H1 (cell line): Measurements from ENCODE around the gene IL1R1. TPM values are rescaled to one million over a fixed set of nuclear protein-coding genes. Genes with fewer than 3 reads are reported as not detected.

Source experiments
- CTCF ChIA-PET: fragments of 300-600 bp; sonication (Branson Sonifier 250); formaldehyde crosslinking; loops from one replicate; lab custom pipeline; 2021; ENCODE audit not compliant: partially characterized antibody; lab: Charles Lee
- POLR2A ChIA-PET: fragments of 300-600 bp; sonication (Branson Sonifier 250); formaldehyde crosslinking; loops from one replicate; lab custom pipeline; 2021; ENCODE audit warnings: inconsistent platforms; ENCODE audit not compliant: partially characterized antibody; lab: Charles Lee
- DNase-seq, 2 experiments: peaks; one replicate each; pipeline versions ENCODE4 v3.0.0 to v3.0.0-alpha.2; 2010 to 2022; ENCODE audit warnings: low spot score in 2 of 2, low read depth in 1 of 2, mixed read lengths in 1 of 2
- FAIRE-seq: peaks from 2 replicates; lab custom pipeline; 2011; peaks lifted over from hg19 to GRCh38; lab: Jason Lieb, UNC
- H2AFZ ChIP-seq: 2 replicates; pipeline ENCODE4 v1.8.1; 2012; ENCODE audit warnings: low read length, inconsistent platforms
- H2AK5ac ChIP-seq: 2 replicates; pipeline ENCODE4 v1.6.1; 2013; ENCODE audit warnings: low read depth, low read length
- H2BK120ac ChIP-seq: replicated peaks from 2 replicates; pipeline ENCODE3; 2013; ENCODE audit warnings: low read depth, low read length, inconsistent platforms
- H2BK12ac ChIP-seq: 2 replicates; pipeline ENCODE4 v1.6.1; 2013; ENCODE audit warnings: low read depth, low read length
- H2BK15ac ChIP-seq: 2 replicates; pipeline ENCODE4 v1.6.1; 2013; ENCODE audit warnings: low read length
- H2BK20ac ChIP-seq: 2 replicates; pipeline ENCODE4 v1.6.1; 2013; ENCODE audit warnings: low read length
- H2BK5ac ChIP-seq: 2 replicates; pipeline ENCODE4 v1.6.1; 2013; ENCODE audit warnings: low read depth, low read length
- H3K14ac ChIP-seq: 2 replicates; pipeline ENCODE4 v1.6.1; 2013; ENCODE audit warnings: inconsistent platforms; ENCODE audit not compliant: insufficient read length
- H3K18ac ChIP-seq: 2 replicates; pipeline ENCODE4 v1.6.1; 2013; ENCODE audit warnings: low read length; ENCODE audit errors: extremely low read depth
- H3K23ac ChIP-seq: 2 replicates; pipeline ENCODE4 v1.6.1; 2013; ENCODE audit warnings: inconsistent platforms; ENCODE audit not compliant: insufficient read length
- H3K23me2 ChIP-seq: 2 replicates; pipeline ENCODE4 v1.6.1; 2013; ENCODE audit warnings: low read depth, low read length
- H3K27ac ChIP-seq: 2 replicates; pipeline ENCODE4 v1.6.1; 2011; ENCODE audit warnings: low read depth, low read length, inconsistent platforms
- H3K27me3 ChIP-seq, 4 experiments: replicated peaks in 1 of 4; 1 replicate in 1 of 4; 2 replicates in 3 of 4; pipeline versions ENCODE4 v1.6.1 to v1.8.1; 2011 to 2013; ENCODE audit warnings: low read length in 3 of 4, mild to moderate bottlenecking in 3 of 4, inconsistent platforms in 2 of 4, mixed read lengths in 2 of 4, moderate library complexity in 1 of 4; ENCODE audit not compliant: control insufficient read depth in 3 of 4, insufficient read depth in 3 of 4; ENCODE audit errors: extremely low read depth in 1 of 4
- H3K36me3 ChIP-seq, 4 experiments: 2 replicates each; pipeline versions ENCODE4 v1.6.1 to v1.8.1; 2011 to 2013; ENCODE audit warnings: mild to moderate bottlenecking in 4 of 4, low read length in 3 of 4, moderate library complexity in 2 of 4, control low read depth in 1 of 4, inconsistent platforms in 1 of 4; ENCODE audit not compliant: insufficient read depth in 4 of 4, control insufficient read depth in 2 of 4
- H3K4ac ChIP-seq: replicated peaks from 2 replicates; pipeline ENCODE3; 2013; ENCODE audit warnings: low read length, low read depth, mixed read lengths, inconsistent platforms; ENCODE audit not compliant: insufficient read length
- H3K4me1 ChIP-seq, 4 experiments: replicated peaks in 1 of 4; 1 replicate in 1 of 4; 2 replicates in 3 of 4; pipeline versions ENCODE4 v1.6.1 to v1.8.1; 2011 to 2013; ENCODE audit warnings: low read length in 3 of 4, inconsistent platforms in 2 of 4, mixed read lengths in 1 of 4; ENCODE audit not compliant: insufficient read depth in 4 of 4, control insufficient read depth in 3 of 4
- H3K4me2 ChIP-seq, 2 experiments: 2 replicates each; pipeline versions ENCODE4 v1.6.1 to v1.8.1; 2011 to 2013; ENCODE audit warnings: low read depth in 2 of 2, low read length in 2 of 2, control low read depth in 1 of 2, inconsistent platforms in 1 of 2, mild to moderate bottlenecking in 1 of 2; ENCODE audit not compliant: insufficient read depth in 1 of 2
- H3K4me3 ChIP-seq, 4 experiments: fragments of 200-600, 300-600 bp in 1 of 4; sonication (generic), shearing (Covaris generic), sonication (Bioruptor Twin) in 1 of 4; 2 replicates each; pipeline versions ENCODE4 v1.5.1 to v1.8.1; 2011 to 2016; ENCODE audit warnings: low read length in 4 of 4, low read depth in 3 of 4, control low read depth in 2 of 4, inconsistent platforms in 2 of 4, mild to moderate bottlenecking in 2 of 4, mixed read lengths in 1 of 4, moderate library complexity in 1 of 4; ENCODE audit not compliant: insufficient read depth in 2 of 4; ENCODE audit errors: extremely low read depth in 1 of 4
- H3K56ac ChIP-seq: replicated peaks from 2 replicates; pipeline ENCODE3; 2013; ENCODE audit warnings: low read depth, mild to moderate bottlenecking, mixed read lengths, low read length, inconsistent platforms; ENCODE audit not compliant: insufficient read length
- H3K79me1 ChIP-seq: 2 replicates; pipeline ENCODE4 v1.6.1; 2013; ENCODE audit warnings: low read depth, low read length, control low read depth
- H3K79me2 ChIP-seq, 2 experiments: 2 replicates each; pipeline versions ENCODE4 v1.6.1 to v1.8.1; 2012 to 2013; ENCODE audit warnings: low read length in 2 of 2, mild to moderate bottlenecking in 2 of 2, inconsistent platforms in 1 of 2; ENCODE audit not compliant: insufficient read depth in 2 of 2, control insufficient read depth in 1 of 2
- H3K9ac ChIP-seq, 4 experiments: replicated peaks in 1 of 4; 1 replicate in 1 of 4; 2 replicates in 3 of 4; pipeline versions ENCODE4 v1.6.1 to v1.8.1; 2011 to 2013; ENCODE audit warnings: low read depth in 3 of 4, low read length in 3 of 4, control low read depth in 2 of 4, mild to moderate bottlenecking in 2 of 4, moderate library complexity in 2 of 4, inconsistent platforms in 1 of 4; ENCODE audit errors: extremely low read depth in 1 of 4
- H3K9me3 ChIP-seq, 2 experiments: 2 replicates each; pipeline versions ENCODE4 v1.6.1 to v1.8.1; 2012 to 2013; ENCODE audit warnings: mild to moderate bottlenecking in 2 of 2, moderate library complexity in 2 of 2, control low read depth in 1 of 2, inconsistent platforms in 1 of 2, low read depth in 1 of 2, low read length in 1 of 2, mixed read lengths in 1 of 2; ENCODE audit not compliant: insufficient read depth in 2 of 2
- H4K20me1 ChIP-seq, 2 experiments: replicated peaks in 1 of 2; 2 replicates each; pipeline versions ENCODE3 to v1.8.1; 2011 to 2013; ENCODE audit warnings: inconsistent platforms in 2 of 2, low read length in 2 of 2, mild to moderate bottlenecking in 1 of 2; ENCODE audit not compliant: insufficient read depth in 2 of 2, control insufficient read depth in 1 of 2
- H4K5ac ChIP-seq: 2 replicates; pipeline ENCODE4 v1.6.1; 2013; ENCODE audit warnings: low read length, low read depth, mixed read lengths, inconsistent platforms; ENCODE audit not compliant: insufficient read length
- H4K8ac ChIP-seq: 2 replicates; pipeline ENCODE4 v1.8.0; 2013; ENCODE audit warnings: mild to moderate bottlenecking, moderate library complexity, low read length, inconsistent platforms; ENCODE audit not compliant: insufficient read depth; ENCODE audit errors: extremely low read depth
- H4K91ac ChIP-seq: replicated peaks from 2 replicates; pipeline ENCODE3; 2013; ENCODE audit warnings: low read length, mixed read lengths, inconsistent platforms; ENCODE audit not compliant: insufficient read length
- POU5F1 ChIP-seq: IDR thresholded peaks from 2 replicates; pipeline ENCODE4 v1.6.1; 2011; ENCODE audit warnings: low read depth, mild to moderate bottlenecking, low read length, moderate library complexity
- TCF12 ChIP-seq: IDR thresholded peaks from 2 replicates; pipeline ENCODE4 v1.6.1; 2011; ENCODE audit warnings: low read depth, mild to moderate bottlenecking, low read length
- WGBS, 2 experiments: shearing (Covaris generic) in 1 of 2; methylation state at CpG; one replicate each; pipeline versions ENCODE4 v1.1.6 to v1.1.7; 2013 to 2015; ENCODE audit warnings: low lambda C conversion rate in 2 of 2, mixed read lengths in 2 of 2, inconsistent platforms in 1 of 2, low coverage in 1 of 2, missing lambda C conversion rate in 1 of 2; ENCODE audit not compliant: insufficient replicate concordance in 2 of 2, insufficient coverage in 1 of 2, insufficient read length in 1 of 2; ENCODE audit errors: extremely low coverage in 1 of 2, missing lambda C conversion rate in 1 of 2; 5-methylcytosine and 5-hydroxymethylcytosine counted together
- polyA plus RNA-seq, 7 experiments: library from polyadenylated mRNA; depleted of rRNA in 3 of 7; stranded (reverse) in 5 of 7; unstranded in 2 of 7; fragments of >200 nt in 5 of 7; fragments of 200-250 nt in 2 of 7; gene quantifications; 1 replicate in 5 of 7; 2 replicates in 1 of 7; 4 replicates in 1 of 7; pipeline versions ENCODE4 v1.2.1 to v1.2.3, GENCODE V29; 2011 to 2013; ENCODE audit warnings: missing spikeins in 2 of 7, mixed read lengths in 2 of 7
- total RNA-seq: library from RNA; stranded (reverse); fragmentation: NEBNext Ultra II Directional; extraction: Animal tissue kit (Norgen Biotek cat#: 25700); gene quantifications from 2 replicates; pipeline ENCODE4 v1.2.1, GENCODE V29; 2021

IL1R1 gene
- total and polyA plus RNA-seq, 2 of the 8 experiments (the other 6 are each of a cell fraction or from before 2014, with no cell fraction given), result 0.34 to 0.47 TPM

DNA sequence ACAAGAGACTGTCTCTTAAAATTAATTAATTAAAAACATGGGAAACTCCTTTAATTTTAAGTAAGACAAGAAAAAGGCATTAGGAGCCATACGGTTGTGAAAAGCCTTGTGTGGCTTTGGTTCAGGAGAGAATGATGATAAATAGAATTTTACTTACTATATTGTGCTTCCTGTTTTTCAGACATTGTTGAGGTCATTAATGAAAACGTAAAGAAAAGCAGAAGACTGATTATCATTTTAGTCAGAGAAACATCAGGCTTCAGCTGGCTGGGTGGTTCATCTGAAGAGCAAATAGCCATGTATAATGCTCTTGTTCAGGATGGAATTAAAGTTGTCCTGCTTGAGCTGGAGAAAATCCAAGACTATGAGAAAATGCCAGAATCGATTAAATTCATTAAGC lies 33.6 kb downstream of the IL1R1 start:
- TF ChIP-seq TCF12 (no peak), POU5F1 (no peak)
- no peak overlapping the region for H2BK12ac ChIP-seq
- no peaks in the 10 kb centered on the region for H3K23me2 ChIP-seq
- H3K4me1 ChIP-seq, result 0 out of 7 replicates have a peak, but pooled peaks cover 0 to 2% (median 0%) of the 10 kb centered on the region in 4 experiments
- H3K4me3 ChIP-seq, result no peak overlapping the region
- no peak overlapping the region for H2BK120ac ChIP-seq
- H4K5ac ChIP-seq, result no peak overlapping the region
- no peak overlapping the region for H4K91ac ChIP-seq
- no peak overlapping the region for H3K14ac ChIP-seq
- no peak overlapping the region for H2BK15ac ChIP-seq
- H2AK5ac ChIP-seq, result no peak overlapping the region
- no peaks in the 10 kb centered on the region for H4K20me1 ChIP-seq
- H3K27ac ChIP-seq, result no peak overlapping the region
- no peaks in the 10 kb centered on the region for H3K9me3 ChIP-seq
- 95% methylated on average over 3 of the region's 3 CpGs; no CpG with 5 or more reads in 1 of the 2 experiments for WGBS, 2 experiments
- H3K27me3 ChIP-seq, result no peaks in the 10 kb centered on the region
- DNase-seq (no peak), FAIRE-seq (no peak)
- H2AFZ ChIP-seq, result no peak overlapping the region
- H3K79me1 ChIP-seq, result no peaks in the 10 kb centered on the region
- no peak overlapping the region for H3K4me2 ChIP-seq
- H4K8ac ChIP-seq, result no peak overlapping the region
- no peak overlapping the region for H2BK20ac ChIP-seq
- H2BK5ac ChIP-seq, result no peak overlapping the region
- CTCF ChIA-PET, result no interaction called here
- no peak overlapping the region for H3K23ac ChIP-seq
- no peak overlapping the region for H3K18ac ChIP-seq
- H3K79me2 ChIP-seq, result no peaks in the 10 kb centered on the region
- no peak overlapping the region for H3K56ac ChIP-seq
- H3K4ac ChIP-seq, result no peak overlapping the region
- no peaks in the 10 kb centered on the region for H3K36me3 ChIP-seq
- POLR2A ChIA-PET, result no interaction called here
- no peak overlapping the region for H3K9ac ChIP-seq
